ENCODE data around the gene ARF1. TPM values are rescaled to one million over a fixed set of nuclear protein-coding genes. Genes with fewer than 3 reads are reported as not detected.
A peak's percentile ranks its signal among the peaks of the same experiment; 100 is the strongest.

ARF1 gene
- total and polyA plus RNA-seq, 2 experiments from 2014 or later, result 250 to 609 TPM

GRCh38 chr1:228107636-228108035, 25.1 kb downstream of the ARF1 start:
- Histone ChIP-seq H3K4me3 (no peak overlapping the region), H3K27me3 (no peaks in the 10 kb centered on the region), H2AFZ (no peak overlapping the region), H3K36me3 (replicated peaks; ENCODE audit: insufficient read depth, low read depth) (no peaks in the 10 kb centered on the region), H3K27ac (no peak overlapping the region), H3K4me2 (no peak overlapping the region), H3K9me2 (replicated peaks; ENCODE audit: insufficient read depth) (no peaks in the 10 kb centered on the region), H3K4me1 (ENCODE audit: insufficient read depth) (peaks cover 17% of the 10 kb centered on the region), H3K79me2 (peaks cover 13% of the 10 kb centered on the region), H4K20me1 (ENCODE audit: insufficient read depth, poor library complexity, severe bottlenecking) (no peaks in the 10 kb centered on the region), H3K9me3 (ENCODE audit: low read depth) (no peaks in the 10 kb centered on the region)
- TF ChIP-seq EZH2 (IDR thresholded peaks at IDR 0.05; ENCODE audit: borderline replicate concordance) (no peak), EZH2phosphoT487 (IDR thresholded peaks at IDR 0.05; ENCODE audit: low read depth, severe bottlenecking, unreplicated experiment) (no peak), CTCF (IDR thresholded peaks at IDR 0.05; ENCODE audit: poor library complexity) (no peak)
- 98% methylated on average over 19 of the region's 19 CpGs for WGBS (ENCODE audit: low lambda C conversion rate, missing lambda C conversion rate)
- no peak for DNase-seq (ENCODE audit: low spot score)

GRCh38 chr1:228108055-228108690, 25.7 kb downstream of the ARF1 start:
- Histone ChIP-seq H3K4me2 (peak overlapping the region; percentile 93), H3K79me2 (peaks cover 13% of the 10 kb centered on the region), H3K9me2 (replicated peaks; ENCODE audit: insufficient read depth) (no peaks in the 10 kb centered on the region), H2AFZ (no peak overlapping the region), H3K4me3 (peak overlapping the region; percentile 96), H3K4me1 (ENCODE audit: insufficient read depth) (peaks cover 17% of the 10 kb centered on the region), H3K27ac (peak overlapping the region; percentile 94), H3K36me3 (replicated peaks; ENCODE audit: insufficient read depth, low read depth) (no peaks in the 10 kb centered on the region), H4K20me1 (ENCODE audit: insufficient read depth, poor library complexity, severe bottlenecking) (no peaks in the 10 kb centered on the region), H3K9me3 (ENCODE audit: low read depth) (no peaks in the 10 kb centered on the region), H3K27me3 (no peaks in the 10 kb centered on the region)
- DNase-seq (ENCODE audit: low spot score), result no peak
- 88% methylated on average over 11 of the region's 11 CpGs for WGBS (ENCODE audit: low lambda C conversion rate, missing lambda C conversion rate)
- no peak for TF ChIP-seq EZH2 (IDR thresholded peaks at IDR 0.05; ENCODE audit: borderline replicate concordance)
- no peak for TF ChIP-seq EZH2phosphoT487 (IDR thresholded peaks at IDR 0.05; ENCODE audit: low read depth, severe bottlenecking, unreplicated experiment)
- TF ChIP-seq CTCF (IDR thresholded peaks at IDR 0.05; ENCODE audit: poor library complexity), result no peak

GRCh38 chr1:228108742-228109072, 26.2 kb downstream of the ARF1 start:
- WGBS (ENCODE audit: low lambda C conversion rate, missing lambda C conversion rate), result 14% methylated on average over 8 of the region's 8 CpGs
- H3K4me1 ChIP-seq (ENCODE audit: insufficient read depth), result peaks cover 15% of the 10 kb centered on the region

More at GRCh38 chr1:228108742-228109072, 26.2 kb downstream of the ARF1 start:
- no peak for DNase-seq (ENCODE audit: low spot score)
- Histone ChIP-seq H3K9me2 (replicated peaks; ENCODE audit: insufficient read depth) (no peaks in the 10 kb centered on the region), H3K79me2 (peaks cover 13% of the 10 kb centered on the region), H3K9me3 (ENCODE audit: low read depth) (no peaks in the 10 kb centered on the region), H3K4me2 (peak overlapping the region; percentile 93), H3K4me3 (peak overlapping the region; percentile 96), H3K27me3 (no peaks in the 10 kb centered on the region), H3K27ac (peak overlapping the region; percentile 94), H4K20me1 (ENCODE audit: insufficient read depth, poor library complexity, severe bottlenecking) (no peaks in the 10 kb centered on the region), H2AFZ (peak overlapping the region; percentile 78), H3K36me3 (replicated peaks; ENCODE audit: insufficient read depth, low read depth) (no peaks in the 10 kb centered on the region)
- TF ChIP-seq CTCF (IDR thresholded peaks at IDR 0.05; ENCODE audit: poor library complexity), result no peak
